Bronchial epithelial cell (primary cell): ENCODE data around the gene BICRA. TPM values are rescaled to one million over a fixed set of nuclear protein-coding genes. Genes with fewer than 3 reads are reported as not detected.

Source experiments
- DNase-seq: peaks from one replicate; pipeline ENCODE4 v3.0.0-alpha.2; 2010; ENCODE audit warnings: low read depth
- FAIRE-seq: peaks from 2 replicates; lab custom pipeline; 2011; peaks lifted over from hg19 to GRCh38; lab: Jason Lieb, UNC
- H3K27me3 ChIP-seq: 2 replicates; pipeline ENCODE4 v1.5.1; 2011; ENCODE audit warnings: low read length; ENCODE audit not compliant: control insufficient read depth, insufficient read depth
- H3K36me3 ChIP-seq: 2 replicates; pipeline ENCODE4 v1.5.1; 2011; ENCODE audit warnings: low read length; ENCODE audit not compliant: control insufficient read depth, insufficient read depth
- H3K4me3 ChIP-seq: 2 replicates; pipeline ENCODE4 v1.5.1; 2011; ENCODE audit warnings: mild to moderate bottlenecking, low read depth, low read length, control low read depth
- total RNA-seq: library from RNA; depleted of rRNA; stranded (reverse); fragments of >200 nt; gene quantifications from 2 replicates; pipeline ENCODE4 v1.2.1, GENCODE V29; 2014
- TF ChIP-seq, protein P1 (sequence below): IDR thresholded peaks from 2 replicates; pipeline ENCODE4 v1.5.1; 2011; ENCODE audit warnings: mild to moderate bottlenecking, moderate library complexity, low read length, control low read depth, inconsistent platforms; ENCODE audit not compliant: insufficient read depth, severe bottlenecking

The BICRA gene
- total RNA-seq, 1 donor from 2014 or later = 4.5 TPM

DNA sequence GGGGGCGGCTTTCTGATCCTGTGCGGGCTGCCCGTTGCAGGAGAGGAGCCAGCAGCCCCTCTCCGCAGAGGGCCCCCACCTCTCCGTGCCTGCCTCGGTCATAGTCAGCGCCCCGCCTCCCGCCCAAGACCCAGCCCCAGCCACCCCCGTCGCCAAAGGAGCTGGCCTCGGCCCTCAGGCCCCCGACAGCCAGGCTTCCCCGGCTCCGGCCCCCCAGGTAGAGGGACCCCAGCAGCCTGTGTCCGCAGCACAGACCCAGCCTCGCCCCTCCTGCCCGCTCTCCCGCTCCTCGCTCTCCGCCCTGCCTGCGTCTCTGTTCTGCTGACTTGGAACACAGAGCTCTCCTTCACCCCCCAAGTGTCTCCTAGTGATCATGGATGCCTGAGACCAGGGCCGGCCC lies 73.0 kb downstream of the BICRA start:
- FAIRE-seq (no peak), DNase-seq (no peak)
- TF ChIP-seq, protein P1, sequence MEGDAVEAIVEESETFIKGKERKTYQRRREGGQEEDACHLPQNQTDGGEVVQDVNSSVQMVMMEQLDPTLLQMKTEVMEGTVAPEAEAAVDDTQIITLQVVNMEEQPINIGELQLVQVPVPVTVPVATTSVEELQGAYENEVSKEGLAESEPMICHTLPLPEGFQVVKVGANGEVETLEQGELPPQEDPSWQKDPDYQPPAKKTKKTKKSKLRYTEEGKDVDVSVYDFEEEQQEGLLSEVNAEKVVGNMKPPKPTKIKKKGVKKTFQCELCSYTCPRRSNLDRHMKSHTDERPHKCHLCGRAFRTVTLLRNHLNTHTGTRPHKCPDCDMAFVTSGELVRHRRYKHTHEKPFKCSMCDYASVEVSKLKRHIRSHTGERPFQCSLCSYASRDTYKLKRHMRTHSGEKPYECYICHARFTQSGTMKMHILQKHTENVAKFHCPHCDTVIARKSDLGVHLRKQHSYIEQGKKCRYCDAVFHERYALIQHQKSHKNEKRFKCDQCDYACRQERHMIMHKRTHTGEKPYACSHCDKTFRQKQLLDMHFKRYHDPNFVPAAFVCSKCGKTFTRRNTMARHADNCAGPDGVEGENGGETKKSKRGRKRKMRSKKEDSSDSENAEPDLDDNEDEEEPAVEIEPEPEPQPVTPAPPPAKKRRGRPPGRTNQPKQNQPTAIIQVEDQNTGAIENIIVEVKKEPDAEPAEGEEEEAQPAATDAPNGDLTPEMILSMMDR = no peak
- Histone ChIP-seq H3K36me3 (peaks cover 7% of the 10 kb centered on the region), H3K4me3 (no peak overlapping the region), H3K27me3 (no peaks in the 10 kb centered on the region)

DNA sequence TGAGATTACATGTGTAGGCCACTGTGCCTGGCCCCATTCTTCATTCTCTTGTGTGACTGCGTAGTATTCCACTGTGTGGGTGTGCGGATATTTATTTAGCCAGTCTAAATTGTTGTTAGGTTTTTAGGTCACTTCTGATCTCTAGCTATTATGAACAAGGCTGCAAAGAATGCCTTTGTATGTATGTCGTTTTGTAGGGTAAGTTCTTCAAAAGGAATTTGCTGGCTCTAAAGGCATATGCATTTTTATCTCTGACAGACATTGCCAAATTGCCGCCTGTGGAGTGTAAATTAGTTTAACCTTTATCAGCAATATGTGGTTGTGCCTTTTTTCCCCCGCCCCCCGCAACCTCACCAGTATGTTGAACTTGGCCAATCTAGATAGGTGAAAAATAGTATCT lies 74.0 kb downstream of the BICRA start:
- Histone ChIP-seq H3K36me3 (peaks cover 7% of the 10 kb centered on the region), H3K4me3 (no peak overlapping the region), H3K27me3 (no peaks in the 10 kb centered on the region)
- TF ChIP-seq, protein P1 = no peak
- FAIRE-seq = no peak
- DNase-seq = no peak

DNA sequence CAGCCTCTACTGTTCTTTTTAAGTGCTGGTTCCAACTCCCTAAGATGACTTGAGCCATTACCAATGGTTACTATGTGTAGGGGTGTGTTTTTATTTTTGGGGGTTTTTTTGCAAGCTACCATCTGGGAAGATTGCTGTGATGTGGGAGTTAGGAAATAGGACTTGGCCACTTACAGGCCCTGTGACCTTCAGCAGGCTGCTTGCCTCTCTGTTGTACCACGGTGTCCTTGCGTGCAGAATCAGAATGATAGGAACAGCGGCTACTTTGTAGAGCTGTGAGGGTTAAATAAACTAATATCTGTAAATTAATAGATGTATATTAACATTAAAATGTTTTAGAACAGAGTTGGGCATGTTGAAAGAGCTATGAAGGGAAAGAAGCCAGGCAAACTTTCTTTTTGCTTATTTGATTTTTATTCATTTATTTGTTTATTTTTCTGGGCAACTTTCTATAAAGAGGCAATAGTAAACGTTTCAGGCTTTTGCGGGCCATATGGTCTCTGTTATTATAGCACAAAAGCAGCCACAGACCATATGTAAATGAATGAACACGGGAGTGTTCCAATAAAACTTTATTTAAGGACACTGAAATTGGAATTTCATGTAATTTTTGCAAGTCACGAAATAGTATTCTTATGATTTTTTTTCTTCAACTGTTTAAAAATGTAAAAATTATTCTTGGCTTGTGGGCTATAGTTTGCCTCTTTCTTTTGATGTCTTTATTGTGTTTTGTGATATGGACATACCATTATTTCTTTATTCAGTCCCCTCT lies 77.9 kb downstream of the BICRA start:
- no peaks in the 10 kb centered on the region for H3K27me3 ChIP-seq
- no peak overlapping the region for H3K4me3 ChIP-seq
- H3K36me3 ChIP-seq = peaks cover 6% of the 10 kb centered on the region
- TF ChIP-seq, protein P1 = no peak
- FAIRE-seq (no peak), DNase-seq (no peak)

DNA sequence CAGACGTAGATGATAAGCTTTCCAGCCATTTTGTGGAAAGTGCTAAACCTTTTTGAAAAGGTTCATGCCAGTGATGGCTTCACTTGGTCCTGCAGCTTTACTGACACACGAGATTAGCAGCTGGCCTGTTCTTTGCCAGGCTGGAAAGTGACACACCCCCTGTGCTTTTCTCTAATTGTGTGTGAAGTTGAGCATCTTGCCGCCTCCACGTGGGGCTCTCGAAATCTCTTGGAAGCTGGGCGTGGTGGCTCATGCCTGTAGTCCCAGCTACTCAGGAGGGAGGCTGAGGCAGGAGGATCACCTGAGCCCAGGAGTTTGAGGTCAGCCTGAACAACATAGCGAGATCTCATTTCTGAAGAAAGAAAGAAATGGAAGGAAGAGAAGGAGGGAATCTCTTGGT lies 79.0 kb downstream of the BICRA start:
- Histone ChIP-seq H3K36me3 (peaks cover 6% of the 10 kb centered on the region), H3K4me3 (no peak overlapping the region), H3K27me3 (no peaks in the 10 kb centered on the region)
- TF ChIP-seq, protein P1 = no peak
- FAIRE-seq = no peak
- no peak for DNase-seq

DNA sequence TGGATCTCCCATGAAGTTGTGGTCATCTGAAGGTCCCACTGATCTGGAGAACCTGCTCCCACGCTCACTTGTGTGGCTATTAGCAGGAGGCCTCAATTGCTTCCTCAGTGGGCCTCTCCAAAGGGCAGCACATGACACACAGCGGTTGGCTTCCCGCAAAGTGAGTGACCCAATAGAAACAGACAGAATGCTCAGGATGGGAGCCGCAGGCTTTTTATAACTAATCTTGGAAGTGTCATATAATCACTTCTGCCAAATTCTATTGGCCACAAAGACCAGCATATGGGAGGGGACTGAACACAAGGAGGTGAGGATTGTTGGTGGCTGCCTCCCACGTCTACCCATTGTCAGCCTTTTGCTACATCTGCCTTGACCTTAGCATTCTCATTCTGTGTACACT lies 82.2 kb downstream of the BICRA start:
- no peak for FAIRE-seq
- no peak for DNase-seq
- Histone ChIP-seq H3K27me3 (no peaks in the 10 kb centered on the region), H3K4me3 (no peak overlapping the region), H3K36me3 (peaks cover 2% of the 10 kb centered on the region)
- TF ChIP-seq, protein P1 = no peak

DNA sequence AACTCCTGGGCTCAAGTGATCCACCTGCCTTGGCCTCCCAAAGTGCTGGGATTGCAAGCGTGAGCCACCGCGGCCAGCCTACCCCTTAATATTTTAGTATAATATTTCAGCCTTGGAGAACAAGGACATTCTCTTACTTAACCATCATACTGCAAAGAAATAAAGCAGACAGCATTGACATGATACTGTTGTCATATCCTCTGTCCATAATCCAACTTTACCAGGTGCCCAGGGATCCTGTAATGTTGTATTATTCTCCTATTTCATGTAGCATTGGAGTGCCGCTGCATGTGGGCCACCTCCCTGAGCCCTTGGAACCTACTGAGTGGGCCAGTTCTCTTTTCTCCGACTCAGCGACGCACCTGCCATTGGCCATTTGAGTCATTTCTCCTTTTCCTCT lies 82.8 kb downstream of the BICRA start:
- TF ChIP-seq, protein P1 = no peak
- DNase-seq = no peak
- no peak for FAIRE-seq
- Histone ChIP-seq H3K27me3 (no peaks in the 10 kb centered on the region), H3K36me3 (peaks cover 2% of the 10 kb centered on the region), H3K4me3 (no peak overlapping the region)
